Measurements from ENCODE around the gene RUNX3. TPM values are rescaled to one million over a fixed set of nuclear protein-coding genes. Genes with fewer than 3 reads are reported as not detected.
A peak's percentile ranks its signal among the peaks of the same experiment; 100 is the strongest.

RUNX3 gene
- polyA plus RNA-seq, 3 donors = 4.4 to 27.9 (median 6.7) TPM

DNA sequence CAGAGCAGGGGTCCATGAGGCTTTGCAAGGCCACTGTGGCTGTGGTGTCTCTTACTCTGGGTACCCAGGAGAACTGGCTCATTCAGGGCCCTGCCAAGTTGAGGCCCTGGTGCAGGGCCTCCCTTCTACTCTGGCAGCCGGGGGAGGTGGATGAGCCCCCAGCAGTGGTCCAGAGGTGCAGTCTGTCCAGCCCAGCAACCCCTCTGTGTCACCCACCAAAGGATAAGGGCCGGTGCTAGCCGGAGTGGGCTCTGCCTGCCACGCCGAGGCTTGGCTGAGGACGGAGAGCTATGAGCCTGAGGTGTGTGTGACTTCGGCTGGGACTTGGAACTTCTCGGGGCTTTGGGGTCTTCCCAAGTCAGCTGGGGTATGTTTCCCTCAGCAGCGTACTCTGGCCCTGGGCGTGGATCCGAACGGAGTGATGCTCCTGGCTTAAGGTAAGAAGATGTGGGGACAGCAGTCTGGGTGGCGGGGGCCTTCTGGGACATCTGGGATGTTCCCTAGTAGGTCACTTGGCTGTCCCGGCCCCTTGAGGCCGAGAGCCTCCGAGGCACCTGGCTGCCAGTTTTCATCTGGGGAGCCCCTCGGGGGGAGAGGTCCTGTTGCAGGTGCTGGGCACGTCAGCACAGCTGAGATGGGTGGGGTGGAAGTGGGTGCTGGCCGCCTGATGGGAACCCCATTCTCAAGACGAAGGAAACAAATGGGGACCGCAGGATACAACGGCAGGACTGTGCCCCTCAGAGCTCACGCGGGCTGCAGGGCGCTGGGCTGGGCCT, 25.9 kb downstream of the RUNX3 start:
- no peak overlapping the region for H3K27ac ChIP-seq (ENCODE audit: low read depth in 1 of 2, low read length in 2 of 2)
- H3K27me3 ChIP-seq (ENCODE audit: control insufficient read depth in 2 of 2, insufficient read depth in 2 of 2, low read length in 2 of 2) = no peaks in the 10 kb centered on the region
- DNase-seq = no peak
- peaks cover 83% of the 10 kb centered on the region for H4K20me1 ChIP-seq (ENCODE audit: insufficient read depth, low read length)
- peaks cover 30 to 56% of the 10 kb centered on the region in 2 donors for H3K36me3 Mint-ChIP-seq
- H3K36me3 ChIP-seq (replicated peaks in 1 of 2; ENCODE audit: control insufficient read depth in 1 of 2, insufficient read depth in 2 of 2, low read length in 2 of 2) = peaks cover 25 to 70% of the 10 kb centered on the region in 2 donors
- intact Hi-C loops (cut with micrococcal nuclease) = no loop called here
- H2AFZ ChIP-seq (ENCODE audit: insufficient read depth, low read depth, low read length, poor library complexity, severe bottlenecking) = no peak overlapping the region
- no peak overlapping the region for H3K4me3 ChIP-seq (replicated peaks in 1 of 3; ENCODE audit: low read depth in 2 of 3, low read length in 3 of 3)
- H3K4me2 ChIP-seq (replicated peaks; ENCODE audit: extremely low read depth, low read length, poor library complexity, severe bottlenecking) = no peak overlapping the region
- no peak overlapping the region for H3K9ac ChIP-seq (ENCODE audit: insufficient read depth, low read length, poor library complexity, severe bottlenecking)
- H3K27ac Mint-ChIP-seq = peak overlapping the region in 2 of 7 donors; percentile 46 to 50
- H3K9me3 Mint-ChIP-seq = peaks cover 2 to 9% (median 6%) of the 10 kb centered on the region in 7 donors
- H3K79me2 ChIP-seq (ENCODE audit: insufficient read depth, low read length) = no peaks in the 10 kb centered on the region
- peaks cover 0 to 1% (median 0%) of the 10 kb centered on the region in 3 donors for H3K27me3 Mint-ChIP-seq (ENCODE audit: low read depth in 3 of 3)
- TF ChIP-seq, protein P1, sequence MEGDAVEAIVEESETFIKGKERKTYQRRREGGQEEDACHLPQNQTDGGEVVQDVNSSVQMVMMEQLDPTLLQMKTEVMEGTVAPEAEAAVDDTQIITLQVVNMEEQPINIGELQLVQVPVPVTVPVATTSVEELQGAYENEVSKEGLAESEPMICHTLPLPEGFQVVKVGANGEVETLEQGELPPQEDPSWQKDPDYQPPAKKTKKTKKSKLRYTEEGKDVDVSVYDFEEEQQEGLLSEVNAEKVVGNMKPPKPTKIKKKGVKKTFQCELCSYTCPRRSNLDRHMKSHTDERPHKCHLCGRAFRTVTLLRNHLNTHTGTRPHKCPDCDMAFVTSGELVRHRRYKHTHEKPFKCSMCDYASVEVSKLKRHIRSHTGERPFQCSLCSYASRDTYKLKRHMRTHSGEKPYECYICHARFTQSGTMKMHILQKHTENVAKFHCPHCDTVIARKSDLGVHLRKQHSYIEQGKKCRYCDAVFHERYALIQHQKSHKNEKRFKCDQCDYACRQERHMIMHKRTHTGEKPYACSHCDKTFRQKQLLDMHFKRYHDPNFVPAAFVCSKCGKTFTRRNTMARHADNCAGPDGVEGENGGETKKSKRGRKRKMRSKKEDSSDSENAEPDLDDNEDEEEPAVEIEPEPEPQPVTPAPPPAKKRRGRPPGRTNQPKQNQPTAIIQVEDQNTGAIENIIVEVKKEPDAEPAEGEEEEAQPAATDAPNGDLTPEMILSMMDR (IDR thresholded peaks at IDR 0.05) = no peak
- H3K4me3 Mint-ChIP-seq = no peak overlapping the region
- H3K4me1 Mint-ChIP-seq = peaks cover under 1% of the 10 kb centered on the region
- 100% methylated on average over 17 of the region's 25 CpGs for WGBS (ENCODE audit: insufficient coverage)
- H3K4me1 ChIP-seq (ENCODE audit: control insufficient read depth in 1 of 2, insufficient read depth in 2 of 2, low read length in 2 of 2) = peaks cover under 1% of the 10 kb centered on the region in 2 donors
- H3K9me3 ChIP-seq (replicated peaks in 1 of 2; ENCODE audit: control insufficient read depth in 1 of 2, insufficient read depth in 1 of 2, low read length in 2 of 2) = peaks cover 0 to 2% of the 10 kb centered on the region in 2 donors

DNA sequence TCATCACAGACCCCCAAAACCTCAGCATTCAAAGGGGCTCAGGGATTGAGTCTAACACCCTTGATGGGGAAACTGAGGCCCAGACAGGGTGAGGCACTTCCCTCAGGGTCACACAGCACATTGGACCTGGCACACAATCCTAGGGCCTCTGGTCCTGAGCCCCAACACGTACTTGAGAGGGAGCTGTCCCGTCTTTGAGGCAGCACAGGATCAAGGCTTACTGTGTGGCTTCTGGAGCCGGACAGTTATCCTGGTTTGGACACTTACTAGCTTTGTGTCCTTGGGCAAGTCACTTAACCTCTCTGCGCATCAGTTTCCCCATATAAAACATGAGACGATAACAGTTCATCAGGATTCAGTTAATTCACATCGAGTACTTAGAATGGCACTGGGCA, 26.5 kb downstream of the RUNX3 start:
- Mint-ChIP-seq H3K36me3 (peaks cover 30 to 56% of the 10 kb centered on the region in 2 donors), H3K4me3 (no peak overlapping the region), H3K27ac (peak overlapping the region in 1 of 7 donors; percentile 23), H3K9me3 (peaks cover 2 to 9% (median 6%) of the 10 kb centered on the region in 7 donors), H3K4me1 (no peaks in the 10 kb centered on the region), H3K27me3 (ENCODE audit: low read depth in 3 of 3) (peaks cover 0 to 1% (median 0%) of the 10 kb centered on the region in 3 donors)
- H3K9ac ChIP-seq (ENCODE audit: insufficient read depth, low read length, poor library complexity, severe bottlenecking) = no peak overlapping the region
- H3K4me3 ChIP-seq (replicated peaks in 1 of 3; ENCODE audit: low read depth in 2 of 3, low read length in 3 of 3) = no peak overlapping the region
- H3K9me3 ChIP-seq (replicated peaks in 1 of 2; ENCODE audit: control insufficient read depth in 1 of 2, insufficient read depth in 1 of 2, low read length in 2 of 2) = peaks cover 0 to 2% of the 10 kb centered on the region in 2 donors
- H3K79me2 ChIP-seq (ENCODE audit: insufficient read depth, low read length) = no peaks in the 10 kb centered on the region
- no peak overlapping the region for H2AFZ ChIP-seq (ENCODE audit: insufficient read depth, low read depth, low read length, poor library complexity, severe bottlenecking)
- H3K27ac ChIP-seq (ENCODE audit: low read depth in 1 of 2, low read length in 2 of 2) = no peak overlapping the region
- H3K4me1 ChIP-seq (ENCODE audit: control insufficient read depth in 1 of 2, insufficient read depth in 2 of 2, low read length in 2 of 2) = no peaks in the 10 kb centered on the region
- no peak for DNase-seq
- peaks cover 25 to 66% of the 10 kb centered on the region in 2 donors for H3K36me3 ChIP-seq (replicated peaks in 1 of 2; ENCODE audit: control insufficient read depth in 1 of 2, insufficient read depth in 2 of 2, low read length in 2 of 2)
- 96% methylated on average over 6 of the region's 6 CpGs for WGBS (ENCODE audit: insufficient coverage)
- peaks cover 77% of the 10 kb centered on the region for H4K20me1 ChIP-seq (ENCODE audit: insufficient read depth, low read length)
- no peak overlapping the region for H3K4me2 ChIP-seq (replicated peaks; ENCODE audit: extremely low read depth, low read length, poor library complexity, severe bottlenecking)
- TF ChIP-seq, protein P1 (IDR thresholded peaks at IDR 0.05) = no peak
- intact Hi-C loops (cut with micrococcal nuclease) = no loop called here
- no peaks in the 10 kb centered on the region for H3K27me3 ChIP-seq (ENCODE audit: control insufficient read depth in 2 of 2, insufficient read depth in 2 of 2, low read length in 2 of 2)
